DMS 273 treated with DMSO at 0.1 percent for 48 hours (cell line): ENCODE data around the gene KRT2.
"Not testable (repeated sequence)": the region's sequence is repeated elsewhere in the genome, so short reads cannot be mapped to it uniquely, and the experiment has no call there.

ENCODE experiments used
- DNase-seq: peaks from one replicate; lab custom pipeline; 2025; lab: John Stamatoyannopoulos, UW

The KRT2 gene

DNA sequence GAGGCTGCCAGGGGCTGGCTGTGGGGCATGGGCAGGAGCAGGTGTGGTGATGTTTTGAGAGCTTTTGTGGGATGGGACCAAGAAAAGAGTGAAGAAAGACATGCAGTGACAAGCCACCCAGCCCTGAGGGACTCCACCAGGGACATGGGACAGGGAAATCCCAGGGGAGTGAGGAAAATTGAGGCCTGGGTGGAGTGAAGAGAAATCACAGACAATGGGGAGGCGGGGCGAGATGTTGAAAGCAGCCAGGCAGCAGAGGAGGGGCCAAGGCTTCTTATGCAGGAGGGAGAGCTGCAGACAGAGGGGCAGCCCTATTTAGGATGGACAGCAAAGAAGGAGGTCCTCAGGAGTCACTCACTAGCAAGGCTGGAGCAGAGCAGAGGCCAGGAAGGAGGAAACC lies 32.4 kb upstream of the KRT2 start:
- DNase-seq = no peak

DNA sequence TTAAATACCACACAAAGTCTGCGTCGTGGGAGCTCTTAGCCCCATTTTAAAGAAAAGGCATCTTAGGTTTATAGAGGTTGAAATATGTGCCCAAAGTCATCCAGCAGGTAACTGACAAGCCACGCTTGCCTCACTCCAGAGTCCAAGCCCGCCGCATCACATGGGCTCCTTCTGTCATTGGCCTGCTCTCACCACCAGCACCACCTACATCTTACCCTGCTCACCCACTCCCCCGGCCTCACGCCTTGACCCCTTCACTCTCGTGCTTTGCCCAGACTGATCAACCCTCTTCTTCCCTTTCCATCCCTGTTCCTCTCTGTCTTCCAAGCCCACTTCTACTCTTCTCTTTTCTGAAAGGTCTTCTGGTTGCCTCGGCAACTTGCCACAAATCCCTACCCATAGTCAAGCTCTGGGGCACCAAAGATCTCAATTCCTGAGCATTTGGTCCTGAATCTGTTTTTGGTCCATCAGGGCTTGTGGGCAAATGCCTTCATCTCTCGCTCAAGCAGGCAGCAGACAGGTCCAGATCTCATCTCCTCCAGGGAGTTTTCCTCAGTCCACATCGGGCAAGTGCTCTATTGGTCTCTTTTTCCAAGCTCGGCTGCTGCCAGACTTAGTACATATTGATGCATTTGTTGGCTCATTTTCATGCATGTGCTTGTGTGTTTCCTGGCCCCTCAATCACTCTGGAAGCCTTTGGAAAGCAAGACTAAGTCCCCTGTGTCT lies 31.7 kb upstream of the KRT2 start:
- no peak for DNase-seq

DNA sequence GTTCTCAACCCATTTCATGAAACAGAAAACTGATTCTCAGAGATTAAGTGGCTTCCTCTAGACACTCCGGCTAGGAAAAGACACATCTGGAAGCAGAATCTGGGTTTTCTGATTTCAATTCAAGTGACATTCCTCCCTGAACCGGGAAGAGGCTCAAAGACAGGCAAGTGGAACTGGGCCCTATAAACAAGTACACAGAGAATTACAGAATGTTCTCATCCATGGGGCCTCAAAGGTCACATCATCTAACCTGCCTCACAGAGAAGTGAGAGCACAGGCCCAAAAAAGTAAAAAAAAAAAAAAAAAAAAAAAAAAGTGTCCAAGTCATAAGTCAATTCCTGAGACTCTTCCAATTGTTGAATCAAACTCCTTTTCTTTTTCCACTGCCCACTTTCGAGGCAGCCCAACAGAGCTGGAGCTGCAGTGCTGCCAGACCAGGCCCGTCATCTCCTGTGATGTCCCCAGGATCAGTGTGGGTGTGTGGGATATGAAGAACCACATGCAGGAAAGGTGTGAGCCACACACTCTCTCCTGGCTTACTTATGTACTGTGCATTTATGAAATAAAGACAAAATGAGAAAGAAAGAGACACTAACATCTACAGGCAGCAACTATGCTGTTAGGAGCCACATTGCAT lies 31.0 kb upstream of the KRT2 start:
- no peak for DNase-seq

- no peak for DNase-seq
Observed at GRCh38 chr12:52682381-52682660, 30.3 kb upstream of the KRT2 start.

DNA sequence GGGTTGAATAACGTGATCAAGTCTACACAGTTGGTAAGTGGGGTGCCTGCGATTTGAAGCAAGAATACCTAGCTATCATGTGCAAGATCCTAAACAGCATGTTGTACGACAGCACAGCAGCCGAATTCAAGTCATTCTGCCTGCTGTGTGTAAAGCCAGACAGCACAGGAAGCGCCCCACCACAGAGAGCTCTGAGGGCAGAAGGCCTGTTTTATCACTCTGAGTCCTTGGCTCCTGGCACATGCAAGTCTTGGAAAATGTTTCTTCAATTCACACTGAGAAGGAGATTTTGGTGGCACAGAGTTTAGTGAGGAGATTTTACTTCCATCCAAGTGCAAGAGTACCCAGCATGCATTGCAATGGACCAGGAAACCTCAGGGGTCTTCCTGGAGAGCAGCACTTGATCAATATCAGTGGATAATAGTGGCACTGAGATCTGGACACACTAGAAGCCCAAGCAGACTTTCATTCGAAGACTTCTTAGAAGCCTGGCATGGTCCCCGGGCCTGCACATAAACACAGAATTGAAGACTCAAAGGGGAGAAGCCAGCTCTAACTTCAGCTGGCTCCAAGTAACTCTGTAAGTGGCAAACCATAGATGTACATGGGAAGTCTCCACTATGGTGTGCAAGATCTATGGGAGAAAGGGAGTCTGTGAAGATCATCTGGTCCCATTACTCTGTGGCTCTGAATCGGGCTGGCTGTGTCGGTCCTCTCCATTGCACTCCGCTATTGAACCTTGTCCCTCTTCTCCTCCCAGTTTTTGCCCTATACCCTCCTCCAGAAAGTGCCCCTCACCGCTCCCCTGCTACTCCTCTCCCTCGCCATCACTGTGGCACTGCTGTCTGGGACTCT lies 29.7 kb upstream of the KRT2 start:
- DNase-seq = no peak

GRCh38 chr12:52680363-52680762 lies 28.4 kb upstream of the KRT2 start, which contains the start of gene KRT1:
KRT1 (minus strand) TSS chr12:52680407; CDS start chr12:52680348, 59 bp downstream.
- DNase-seq = no peak

- DNase-seq = no peak
Observed at GRCh38 chr12:52679875-52680274, 27.9 kb upstream of the KRT2 start.

DNA sequence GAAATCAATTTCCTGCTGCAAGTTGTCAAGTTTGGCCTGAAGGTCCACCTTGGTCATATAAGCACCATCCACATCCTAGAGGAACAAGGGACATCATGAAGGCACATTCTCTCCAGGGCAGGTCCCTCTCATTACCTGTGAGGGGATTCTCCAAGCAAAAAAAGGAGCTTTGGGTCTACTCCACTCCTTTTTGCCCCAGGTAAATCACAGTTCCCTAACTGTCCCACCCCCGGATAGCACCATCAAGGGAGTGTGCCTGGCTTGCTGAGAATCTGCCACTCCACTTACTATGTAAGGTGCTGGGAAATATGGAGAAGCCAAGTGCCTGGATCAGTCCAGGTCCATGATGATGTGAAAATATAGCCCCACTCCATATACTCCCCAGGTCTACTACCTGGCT lies 25.7 kb upstream of the KRT2 start:
- no peak for DNase-seq

DNA sequence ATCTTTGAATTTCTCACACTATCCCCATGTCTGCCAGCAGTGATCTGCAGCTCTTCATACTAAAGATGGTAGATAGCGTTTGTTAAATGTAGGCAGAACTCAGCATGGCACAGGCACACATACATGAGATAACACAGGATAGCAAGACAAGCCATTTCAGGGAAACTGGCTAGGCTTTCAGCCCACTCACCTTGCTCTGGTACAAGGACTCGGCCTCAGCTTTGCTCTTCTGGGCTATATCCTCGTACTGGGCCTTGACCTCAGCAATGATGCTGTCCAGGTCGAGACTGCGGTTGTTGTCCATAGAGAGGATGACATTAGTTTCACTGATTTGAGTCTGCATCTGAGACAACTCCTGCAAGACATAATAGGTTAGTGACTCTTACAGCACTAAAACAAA lies 25.1 kb upstream of the KRT2 start:
- no peak for DNase-seq

DNA sequence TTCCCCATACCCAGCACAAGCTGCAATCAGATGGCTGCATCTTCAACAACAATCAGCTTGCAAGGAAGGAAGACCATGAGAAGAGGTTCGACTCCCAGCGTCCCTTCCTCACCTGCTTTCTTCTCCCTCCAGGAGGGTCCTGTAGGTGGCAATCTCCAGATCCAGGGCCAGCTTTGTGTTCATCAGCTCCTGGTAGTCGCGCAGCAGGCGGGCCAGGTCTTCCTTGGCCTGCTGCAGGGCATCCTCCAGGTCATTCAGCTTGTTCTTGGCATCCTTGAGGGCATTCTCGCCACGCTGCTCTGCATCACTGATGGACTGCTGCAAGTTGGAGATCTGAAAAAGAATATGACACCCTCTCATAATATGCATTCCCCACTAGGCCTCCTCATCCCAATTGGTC lies 24.2 kb upstream of the KRT2 start:
- no peak for DNase-seq

GRCh38 chr12:52675301-52675701 lies 23.3 kb upstream of the KRT2 start:
- no peak for DNase-seq

DNA sequence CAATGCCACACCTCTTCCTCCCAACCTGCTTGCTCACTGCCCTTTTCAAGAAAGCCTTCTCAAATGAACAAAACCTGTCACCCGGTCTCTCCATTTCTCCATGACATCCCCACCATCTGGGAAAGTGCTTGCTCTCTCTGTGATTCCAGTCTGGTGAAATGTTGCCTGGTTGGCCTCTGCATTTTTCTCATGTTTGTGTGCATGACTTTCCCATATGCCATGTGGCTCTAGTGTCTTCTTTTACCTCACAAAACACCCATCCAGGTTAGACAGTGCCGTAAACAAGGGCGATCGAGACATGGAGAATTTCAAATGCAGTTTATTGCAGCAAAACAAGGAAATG lies 22.4 kb upstream of the KRT2 start:
- DNase-seq = no peak

DNA sequence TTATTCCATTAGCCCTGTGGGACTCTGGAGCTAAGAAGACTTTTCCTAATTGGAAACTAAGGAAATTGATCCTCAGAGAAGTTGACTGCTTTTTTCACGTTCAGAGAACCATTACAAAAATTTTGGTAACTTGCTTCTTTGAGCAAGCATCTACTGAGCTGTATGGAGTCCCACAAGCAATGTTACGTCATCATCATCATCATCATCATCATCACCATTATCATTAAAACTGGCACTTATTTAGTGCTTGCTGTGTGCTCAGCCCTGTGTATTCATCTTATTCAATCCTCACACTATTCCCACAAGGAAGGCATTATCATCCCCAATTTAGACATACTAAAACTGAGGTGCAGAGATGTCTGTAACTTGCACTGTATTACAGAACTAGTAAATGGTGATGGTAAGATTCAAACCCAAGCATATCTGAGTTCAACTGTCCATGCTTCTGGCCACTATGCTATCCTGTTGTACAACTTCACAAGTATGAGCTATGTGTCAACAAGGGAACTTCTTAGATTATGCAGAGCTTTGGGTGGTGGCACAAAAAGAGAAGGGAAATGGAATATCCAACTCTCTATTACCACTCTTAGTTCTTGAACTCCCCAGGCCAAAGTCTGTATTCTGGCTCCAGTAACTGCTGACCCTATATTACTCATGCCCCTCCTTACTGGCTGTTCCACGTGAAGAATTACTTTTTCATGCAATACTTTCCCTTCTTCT lies 21.9 kb upstream of the KRT2 start:
- DNase-seq = no peak

- no peak for DNase-seq
Observed at GRCh38 chr12:52673217-52673616, 21.2 kb upstream of the KRT2 start.

GRCh38 chr12:52672321-52672933 lies 20.4 kb upstream of the KRT2 start:
- no peak for DNase-seq

DNA sequence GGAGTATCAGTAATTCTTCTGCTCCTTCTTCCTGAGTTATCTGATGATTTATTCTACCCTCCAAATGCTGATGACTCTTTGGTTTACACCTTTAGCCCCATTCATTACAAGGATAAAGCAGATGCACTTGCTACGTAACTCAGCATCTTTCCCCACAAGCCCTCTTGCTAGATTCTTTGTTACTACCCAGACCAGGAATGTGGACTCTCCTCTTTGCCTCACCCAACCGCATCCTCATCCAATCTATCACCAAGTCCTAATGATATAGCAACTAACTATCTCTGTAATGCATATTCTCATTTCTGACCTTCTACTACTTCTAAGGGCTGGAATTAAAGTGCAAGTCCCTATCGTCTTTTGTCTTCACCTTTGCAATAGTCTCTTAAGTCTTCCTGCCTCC lies 18.9 kb upstream of the KRT2 start:
- no peak for DNase-seq

DNA sequence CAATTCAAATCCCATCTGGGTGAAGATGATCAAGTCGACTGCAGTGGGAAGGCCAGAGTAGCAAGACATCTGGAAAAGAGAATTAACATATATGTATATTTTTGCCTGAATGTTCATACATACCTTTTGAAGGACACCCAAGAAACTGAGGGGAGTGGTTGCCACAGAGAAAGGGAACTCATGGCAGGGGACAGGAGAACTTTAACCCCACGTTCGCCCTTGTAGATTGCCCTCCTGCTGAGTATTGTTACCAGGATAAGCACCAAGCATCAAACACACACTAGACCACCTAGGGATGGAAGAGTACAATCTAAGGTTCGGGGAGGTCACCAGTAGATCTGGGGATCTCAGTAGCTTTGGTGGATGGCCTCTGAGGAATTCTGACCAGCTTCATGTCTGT lies 18.5 kb upstream of the KRT2 start:
- no peak for DNase-seq

GRCh38 chr12:52669941-52670340 lies 17.9 kb upstream of the KRT2 start:
- DNase-seq = not testable (repeated sequence)

GRCh38 chr12:52669426-52669825 lies 17.4 kb upstream of the KRT2 start:
- DNase-seq = no peak

DNA sequence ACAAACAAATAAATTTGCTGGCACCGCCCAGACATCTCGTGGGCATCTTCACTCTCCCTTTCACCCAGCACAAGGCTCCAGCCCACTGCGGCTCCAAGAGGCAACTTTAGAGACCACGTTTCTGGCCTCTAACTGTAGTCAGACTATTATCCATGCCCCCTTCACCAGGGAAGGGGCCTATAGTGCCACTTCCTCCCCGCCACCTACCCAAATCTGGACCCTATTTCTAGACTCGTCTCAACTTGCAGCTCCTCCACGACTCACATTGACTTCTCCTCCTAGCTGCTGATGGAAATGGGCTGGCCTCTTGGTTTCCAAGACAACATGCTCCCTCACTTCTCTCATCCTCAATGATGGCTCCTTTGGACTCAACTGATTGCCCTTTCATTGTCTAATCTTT lies 15.9 kb upstream of the KRT2 start:
- DNase-seq = no peak

- no peak for DNase-seq
Observed at GRCh38 chr12:52667509-52667908, 15.5 kb upstream of the KRT2 start.

DNA sequence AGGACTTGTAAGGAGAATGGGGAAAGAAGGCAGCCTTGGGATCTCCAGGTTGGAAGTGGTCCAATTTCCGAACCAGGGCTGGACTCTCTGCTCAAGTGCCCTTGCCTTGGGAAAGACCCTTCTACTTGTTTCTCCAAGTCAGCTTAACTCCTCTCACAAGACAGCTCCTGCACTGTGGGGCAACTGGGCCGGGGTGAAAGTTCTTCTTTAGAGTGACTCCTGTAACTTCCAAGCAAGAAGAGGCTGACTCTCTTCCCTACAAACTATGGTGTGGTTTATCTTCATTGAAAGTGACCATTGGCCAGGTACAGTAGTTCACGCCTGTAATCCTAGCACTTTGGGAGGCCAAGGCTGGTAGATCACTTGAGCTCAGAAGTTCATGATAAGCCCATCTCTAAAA lies 14.5 kb upstream of the KRT2 start:
- DNase-seq = no peak
